ENCODE results near the gene KRT33B.

DNA sequence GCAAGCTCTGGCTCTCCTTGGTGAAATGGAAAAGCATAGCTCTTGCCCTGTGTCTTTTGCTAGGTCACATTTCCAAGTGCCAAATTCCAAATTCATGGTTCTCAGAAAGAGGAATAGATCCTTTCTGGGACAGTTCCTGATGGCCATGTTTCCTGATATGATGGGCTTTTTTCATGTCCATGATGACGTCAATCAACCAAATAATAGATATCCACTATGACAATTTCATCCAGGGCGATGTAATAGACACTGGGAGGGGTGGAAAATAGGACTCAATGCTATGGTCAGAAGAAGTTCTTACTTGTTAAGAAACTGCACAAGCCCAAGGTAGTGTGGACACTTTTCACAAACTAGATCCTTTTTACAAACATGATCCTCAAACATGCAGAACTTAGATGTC is 18.4 kb downstream of the KRT33B start:
- TF ChIP-seq, protein P1, sequence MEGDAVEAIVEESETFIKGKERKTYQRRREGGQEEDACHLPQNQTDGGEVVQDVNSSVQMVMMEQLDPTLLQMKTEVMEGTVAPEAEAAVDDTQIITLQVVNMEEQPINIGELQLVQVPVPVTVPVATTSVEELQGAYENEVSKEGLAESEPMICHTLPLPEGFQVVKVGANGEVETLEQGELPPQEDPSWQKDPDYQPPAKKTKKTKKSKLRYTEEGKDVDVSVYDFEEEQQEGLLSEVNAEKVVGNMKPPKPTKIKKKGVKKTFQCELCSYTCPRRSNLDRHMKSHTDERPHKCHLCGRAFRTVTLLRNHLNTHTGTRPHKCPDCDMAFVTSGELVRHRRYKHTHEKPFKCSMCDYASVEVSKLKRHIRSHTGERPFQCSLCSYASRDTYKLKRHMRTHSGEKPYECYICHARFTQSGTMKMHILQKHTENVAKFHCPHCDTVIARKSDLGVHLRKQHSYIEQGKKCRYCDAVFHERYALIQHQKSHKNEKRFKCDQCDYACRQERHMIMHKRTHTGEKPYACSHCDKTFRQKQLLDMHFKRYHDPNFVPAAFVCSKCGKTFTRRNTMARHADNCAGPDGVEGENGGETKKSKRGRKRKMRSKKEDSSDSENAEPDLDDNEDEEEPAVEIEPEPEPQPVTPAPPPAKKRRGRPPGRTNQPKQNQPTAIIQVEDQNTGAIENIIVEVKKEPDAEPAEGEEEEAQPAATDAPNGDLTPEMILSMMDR (IDR thresholded peaks at IDR 0.05; ENCODE audit: low read length): no peak
- TF ChIP-seq EZH2 (optimal IDR thresholded peaks at IDR 0.05; ENCODE audit: low read depth, low read length): no peak
